HUDEP-2 (cell line): ENCODE measurements around the gene CRKL.
A peak's percentile ranks its signal among the peaks of the same experiment; 100 is the strongest.
"Not testable (repeated sequence)": the region's sequence is repeated elsewhere in the genome, so short reads cannot be mapped to it uniquely, and the experiment has no call there.

Source experiments
- DNase-seq, 76 experiments: peaks; one replicate each; lab custom pipeline; 2025; ENCODE audit not compliant: unreplicated experiment in 76 of 76; lab: John Stamatoyannopoulos, UW

Gene CRKL

GRCh38 chr22:20899827-20900423 lies 17.3 kb upstream of the CRKL start:
- no peak for DNase-seq

- not testable (repeated sequence) for DNase-seq
Measured at GRCh38 chr22:20901093-20902033, 15.8 kb upstream of the CRKL start.

GRCh38 chr22:20903093-20903492 lies 14.1 kb upstream of the CRKL start:
- no peak for DNase-seq

GRCh38 chr22:20904008-20904979 lies 12.9 kb upstream of the CRKL start:
- DNase-seq = no peak

GRCh38 chr22:20904980-20905355 lies 12.2 kb upstream of the CRKL start:
- no peak for DNase-seq

- DNase-seq = no peak
Measured at GRCh38 chr22:20905415-20906386, 11.5 kb upstream of the CRKL start.

- DNase-seq = no peak
Measured at GRCh38 chr22:20906387-20906767, 10.8 kb upstream of the CRKL start.

- not testable (repeated sequence) for DNase-seq
Measured at GRCh38 chr22:20908717-20909116, 8.5 kb upstream of the CRKL start.

GRCh38 chr22:20909543-20910303 lies 7.5 kb upstream of the CRKL start:
- DNase-seq = no peak

- no peak for DNase-seq
Measured at GRCh38 chr22:20912494-20912893, 4.7 kb upstream of the CRKL start.

GRCh38 chr22:20918663-20919218 lies 1.5 kb downstream of the CRKL start:
- peak in 7 of 76 experiments; percentile 2 to 24 (median 10) for DNase-seq

GRCh38 chr22:20919718-20920117 lies 2.5 kb downstream of the CRKL start:
- DNase-seq = no peak

- DNase-seq = no peak
Measured at GRCh38 chr22:20920881-20921203, 3.6 kb downstream of the CRKL start.

- DNase-seq = no peak
Measured at GRCh38 chr22:20922141-20922751, 5.0 kb downstream of the CRKL start.

GRCh38 chr22:20926243-20926642 lies 9.0 kb downstream of the CRKL start:
- DNase-seq = no peak

- DNase-seq = no peak
Measured at GRCh38 chr22:20927940-20928572, 10.8 kb downstream of the CRKL start.

GRCh38 chr22:20928573-20928967 lies 11.4 kb downstream of the CRKL start:
- DNase-seq = no peak

- no peak for DNase-seq
Measured at GRCh38 chr22:20930004-20930403, 12.8 kb downstream of the CRKL start.
